Endothelial cell of umbilical vein (primary cell): ENCODE measurements around the gene DPM2. TPM values are rescaled to one million over a fixed set of nuclear protein-coding genes. Genes with fewer than 3 reads are reported as not detected.

Experiments used
- BruUV-seq: library from RNA; stranded (reverse); fragments of 400-500 nt; replicated peaks from 2 replicates; lab custom pipeline; 2021; lab: Mats Ljungman, UMichigan
- CTCF ChIA-PET: fragments of 300-600, 350-600 bp; sonication (Branson Sonifier 250); formaldehyde crosslinking; loops from one replicate; lab custom pipeline; 2021; ENCODE audit warnings: antibody characterized with exemption, inconsistent platforms; lab: Charles Lee
- POLR2A ChIA-PET: fragments of 300-600, 350-600 bp; sonication (Branson Sonifier 250); formaldehyde crosslinking; loops from one replicate; lab custom pipeline; 2021; ENCODE audit warnings: antibody characterized with exemption, inconsistent platforms; lab: Charles Lee
- DNase-seq: peaks from one replicate; pipeline ENCODE4 v3.0.0-alpha.2; 2011; ENCODE audit warnings: low read depth, low spot score
- FAIRE-seq: peaks from 2 replicates; lab custom pipeline; 2011; peaks lifted over from hg19 to GRCh38; lab: Jason Lieb, UNC
- H2AFZ ChIP-seq: 2 replicates; pipeline ENCODE4 v1.6.0; 2012; ENCODE audit warnings: low read depth, low read length, control low read depth, inconsistent platforms
- H3K27ac ChIP-seq: 2 replicates; pipeline ENCODE4 v1.5.1; 2011; ENCODE audit warnings: low read depth, mild to moderate bottlenecking, control low read depth, low read length, moderate library complexity; ENCODE audit not compliant: insufficient read depth
- H3K27me3 ChIP-seq, 2 experiments: 2 replicates each; pipeline versions ENCODE4 v1.6.0 to v1.6.1; 2011; ENCODE audit warnings: low read length in 2 of 2, mixed read lengths in 1 of 2; ENCODE audit not compliant: control insufficient read depth in 2 of 2, insufficient read depth in 2 of 2
- H3K36me3 ChIP-seq, 2 experiments: 2 replicates in 1 of 2; 3 replicates in 1 of 2; pipeline ENCODE4 v1.5.1; 2011; ENCODE audit warnings: low read length in 2 of 2, mild to moderate bottlenecking in 1 of 2, moderate library complexity in 1 of 2; ENCODE audit not compliant: control insufficient read depth in 2 of 2, insufficient read depth in 2 of 2; ENCODE audit errors: extremely low read depth in 1 of 2
- H3K4me1 ChIP-seq: 3 replicates; pipeline ENCODE4 v1.5.1; 2011; ENCODE audit warnings: mild to moderate bottlenecking, low read length; ENCODE audit not compliant: control insufficient read depth, insufficient read depth; ENCODE audit errors: extremely low read depth
- H3K4me2 ChIP-seq: 2 replicates; pipeline ENCODE4 v1.6.1; 2011; ENCODE audit warnings: low read length, control low read depth, mixed read lengths; ENCODE audit not compliant: insufficient read depth
- H3K4me3 ChIP-seq, 3 experiments: fragments of 200-600 bp in 1 of 3; sonication (generic), shearing (Covaris generic) in 1 of 3; replicated peaks in 1 of 3; 2 replicates each; pipeline ENCODE4 v1.5.1; 2011 to 2016; ENCODE audit warnings: control low read depth in 3 of 3, low read length in 3 of 3, mild to moderate bottlenecking in 2 of 3, inconsistent platforms in 1 of 3, low read depth in 1 of 3, moderate library complexity in 1 of 3; ENCODE audit not compliant: insufficient read depth in 1 of 3
- H3K79me2 ChIP-seq: 2 replicates; pipeline ENCODE4 v1.6.0; 2012; ENCODE audit warnings: low read length, inconsistent platforms; ENCODE audit not compliant: control insufficient read depth, insufficient read depth
- H3K9ac ChIP-seq: replicated peaks from 2 replicates; pipeline ENCODE3; 2011; ENCODE audit warnings: low read length, control low read depth; ENCODE audit not compliant: insufficient read depth; ENCODE audit errors: extremely low read depth
- H3K9me1 ChIP-seq: replicated peaks from 3 replicates; pipeline ENCODE4 v1.6.0; 2011; ENCODE audit warnings: mild to moderate bottlenecking, low read length; ENCODE audit not compliant: control insufficient read depth, insufficient read depth; ENCODE audit errors: extremely low read depth
- H3K9me3 ChIP-seq: replicated peaks from 2 replicates; pipeline ENCODE4 v1.5.1; 2012; ENCODE audit warnings: low read length, inconsistent platforms; ENCODE audit not compliant: control insufficient read depth, insufficient read depth
- H4K20me1 ChIP-seq: replicated peaks from 2 replicates; pipeline ENCODE3; 2011; ENCODE audit warnings: mild to moderate bottlenecking, low read length; ENCODE audit not compliant: control insufficient read depth, insufficient read depth; ENCODE audit errors: extremely low read depth
- EZH2 ChIP-seq: IDR thresholded peaks from 2 replicates; pipeline ENCODE4 v1.6.1; 2012; ENCODE audit warnings: borderline replicate concordance, low read depth, mild to moderate bottlenecking, moderate library complexity, low read length, inconsistent platforms; ENCODE audit not compliant: severe bottlenecking
- FOS ChIP-seq: IDR thresholded peaks from 2 replicates; pipeline ENCODE4 v1.6.1; 2011; ENCODE audit warnings: mild to moderate bottlenecking, low read length, moderate library complexity, borderline replicate concordance; ENCODE audit not compliant: insufficient read depth
- GATA2 ChIP-seq: IDR thresholded peaks from 2 replicates; pipeline ENCODE4 v1.7.0; 2011; ENCODE audit warnings: low read depth, mild to moderate bottlenecking, moderate library complexity, mixed read lengths, low read length; ENCODE audit not compliant: insufficient read length, insufficient read depth
- JUN ChIP-seq: IDR thresholded peaks from 2 replicates; pipeline ENCODE4 v1.6.1; 2011; ENCODE audit warnings: borderline replicate concordance, low read depth; ENCODE audit not compliant: insufficient read length, insufficient read depth
- MYC ChIP-seq: IDR thresholded peaks from one replicate; pipeline ENCODE4 v1.6.1; 2011; ENCODE audit warnings: mild to moderate bottlenecking, low read depth, low read length
- POLR2A ChIP-seq: IDR thresholded peaks from 2 replicates; pipeline ENCODE4 v1.6.1; 2012; ENCODE audit warnings: low read depth, mild to moderate bottlenecking, control low read depth, low read length
- POLR2AphosphoS5 ChIP-seq: IDR thresholded peaks from 2 replicates; pipeline ENCODE4 v1.6.1; 2012; ENCODE audit warnings: low read depth, mild to moderate bottlenecking, control low read depth, low read length, moderate library complexity; ENCODE audit not compliant: insufficient read depth
- dilution Hi-C: fragments of 300-500 bp; cut with MboI; formaldehyde crosslinking; loops from one replicate; pipeline ENCODE4 v1.15.0; 2019; ENCODE audit warnings: low sequenced_read_pairs; ENCODE audit not compliant: extremely low pct_ligation_motif_present
- intact Hi-C: fragments of 100-400 bp; cut with micrococcal nuclease; formaldehyde crosslinking; loops from one replicate; pipeline ENCODE4 v1.10.0; 2022
- polyA plus RNA-seq, 4 experiments: library from polyadenylated mRNA; depleted of rRNA in 3 of 4; stranded (reverse) in 3 of 4; unstranded in 1 of 4; fragments of >200 nt; gene quantifications; 2 replicates each; pipeline versions ENCODE4 v1.2.1 to v1.2.3, GENCODE V29; 2011 to 2012; ENCODE audit warnings: missing spikeins in 1 of 4
- total RNA-seq: library from RNA; stranded (reverse); gene quantifications from 2 replicates; pipeline ENCODE4 v1.2.3, GENCODE V29; 2021
- TF ChIP-seq, protein P1 (sequence below): IDR thresholded peaks from 2 replicates; pipeline ENCODE4 v1.6.1; 2011; ENCODE audit not compliant: insufficient read depth, insufficient read length
- TF ChIP-seq, protein P2 (sequence below), 2 donors: IDR thresholded peaks; 1 replicate in 1 of 2; 2 replicates in 1 of 2; pipeline ENCODE4 v1.5.1; 2011; ENCODE audit warnings: low read length in 2 of 2, mild to moderate bottlenecking in 2 of 2, moderate library complexity in 2 of 2, control low read depth in 1 of 2, inconsistent platforms in 1 of 2, low read depth in 1 of 2; ENCODE audit not compliant: insufficient read depth in 1 of 2; ENCODE audit errors: extremely low read depth in 1 of 2

Gene DPM2
- total and polyA plus RNA-seq, 2 donors (not counting 3 experiments of a cell fraction or from before 2014, with no cell fraction given) = 47.9 to 63.9 TPM

DNA sequence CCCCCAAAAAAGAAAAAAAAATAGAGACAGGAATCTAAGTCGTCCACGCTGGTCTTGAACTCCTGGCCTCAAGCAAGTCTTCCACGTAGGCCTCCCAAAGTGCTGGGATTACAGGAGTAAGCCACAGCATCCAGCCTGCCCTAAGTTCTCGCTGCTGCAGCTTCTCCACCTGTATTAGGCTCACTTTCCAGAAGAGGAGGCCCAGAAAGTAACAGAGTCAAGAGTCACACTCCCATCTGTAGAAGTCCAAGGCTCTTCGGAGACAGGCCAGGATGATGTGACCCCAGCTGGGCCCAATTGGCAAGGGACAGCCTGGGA lies 41.3 kb upstream of the DPM2 start:
- Histone ChIP-seq H3K9ac (no peak overlapping the region), H3K36me3 (no peaks in the 10 kb centered on the region), H3K79me2 (peaks cover 17% of the 10 kb centered on the region), H3K27me3 (no peaks in the 10 kb centered on the region), H4K20me1 (no peaks in the 10 kb centered on the region), H3K9me1 (no peaks in the 10 kb centered on the region), H3K9me3 (no peaks in the 10 kb centered on the region), H3K4me3 (peak overlapping the region in 2 of 3 experiments; percentile 61), H2AFZ (no peak overlapping the region), H3K4me1 (peaks cover 22% of the 10 kb centered on the region), H3K27ac (no peak overlapping the region), H3K4me2 (peak overlapping the region; percentile 56)
- ChIA-PET CTCF (interaction anchor here (1.3 to 10.3 kb wide), 4 partner anchors 11 to 56 kb away, joined by 4 to 71 read pairs (median 4); no protein-coding TSS in a partner anchor), POLR2A (no interaction called here)
- TF ChIP-seq, protein P1, sequence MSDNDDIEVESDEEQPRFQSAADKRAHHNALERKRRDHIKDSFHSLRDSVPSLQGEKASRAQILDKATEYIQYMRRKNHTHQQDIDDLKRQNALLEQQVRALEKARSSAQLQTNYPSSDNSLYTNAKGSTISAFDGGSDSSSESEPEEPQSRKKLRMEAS = no peak
- no peak for TF ChIP-seq GATA2
- no peak for TF ChIP-seq EZH2
- no peak for TF ChIP-seq JUN
- no peak for TF ChIP-seq POLR2AphosphoS5
- TF ChIP-seq POLR2A = no peak
- no peak for TF ChIP-seq FOS
- TF ChIP-seq MYC = no peak
- TF ChIP-seq, protein P2, sequence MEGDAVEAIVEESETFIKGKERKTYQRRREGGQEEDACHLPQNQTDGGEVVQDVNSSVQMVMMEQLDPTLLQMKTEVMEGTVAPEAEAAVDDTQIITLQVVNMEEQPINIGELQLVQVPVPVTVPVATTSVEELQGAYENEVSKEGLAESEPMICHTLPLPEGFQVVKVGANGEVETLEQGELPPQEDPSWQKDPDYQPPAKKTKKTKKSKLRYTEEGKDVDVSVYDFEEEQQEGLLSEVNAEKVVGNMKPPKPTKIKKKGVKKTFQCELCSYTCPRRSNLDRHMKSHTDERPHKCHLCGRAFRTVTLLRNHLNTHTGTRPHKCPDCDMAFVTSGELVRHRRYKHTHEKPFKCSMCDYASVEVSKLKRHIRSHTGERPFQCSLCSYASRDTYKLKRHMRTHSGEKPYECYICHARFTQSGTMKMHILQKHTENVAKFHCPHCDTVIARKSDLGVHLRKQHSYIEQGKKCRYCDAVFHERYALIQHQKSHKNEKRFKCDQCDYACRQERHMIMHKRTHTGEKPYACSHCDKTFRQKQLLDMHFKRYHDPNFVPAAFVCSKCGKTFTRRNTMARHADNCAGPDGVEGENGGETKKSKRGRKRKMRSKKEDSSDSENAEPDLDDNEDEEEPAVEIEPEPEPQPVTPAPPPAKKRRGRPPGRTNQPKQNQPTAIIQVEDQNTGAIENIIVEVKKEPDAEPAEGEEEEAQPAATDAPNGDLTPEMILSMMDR (IDR thresholded peaks at IDR 0.05; ENCODE audit: extremely low read depth in 1 of 2, insufficient read depth in 1 of 2, low read depth in 1 of 2, low read length in 2 of 2) = no peak
- DNase-seq (no peak), FAIRE-seq (peak; percentile 60)
- intact Hi-C loops = no loop called here
- dilution Hi-C loops = no loop called here
- no TSS peak for BruUV-seq
